Lower leg skin (tissue), 4 donors: ENCODE measurements around the gene CNTNAP1. TPM values are rescaled to one million over a fixed set of nuclear protein-coding genes. Genes with fewer than 3 reads are reported as not detected.
A peak's percentile ranks its signal among the peaks of the same experiment; 100 is the strongest.

Source experiments
- DNase-seq, 2 donors: peaks; one replicate each; pipeline ENCODE4 v3.0.0-alpha.2; 2019; ENCODE audit warnings: low spot score in 2 of 2
- H3K4me3 ChIP-seq: fragments of 200-600 bp; sonication (generic); 2 replicates; pipeline ENCODE4 v1.5.1; 2017; ENCODE audit warnings: mild to moderate bottlenecking, low read depth; ENCODE audit not compliant: poor library complexity, severe bottlenecking
- CTCF ChIP-seq, 3 donors: fragments of 450-650 bp; IDR thresholded peaks; one replicate each; pipeline ENCODE4 v1.5.1; 2016; ENCODE audit warnings: antibody characterized with exemption in 3 of 3, mild to moderate bottlenecking in 3 of 3, moderate library complexity in 2 of 3
- POLR2A ChIP-seq, 2 donors: fragments of 450-650 bp; IDR thresholded peaks; one replicate each; pipeline ENCODE4 v1.6.1; 2016 to 2017; ENCODE audit warnings: antibody characterized with exemption in 2 of 2, mild to moderate bottlenecking in 1 of 2, moderate library complexity in 1 of 2
- WGBS, 2 donors: methylation state at CpG; one replicate each; pipeline ENCODE4 v1.1.5; 2018; 5-methylcytosine and 5-hydroxymethylcytosine counted together
- intact Hi-C: fragments of 100-400 bp; cut with DNase I; formaldehyde crosslinking; loops from one replicate; pipeline ENCODE4 v1.15.0; 2023; ENCODE audit warnings: low total_unique reads
- total RNA-seq, 4 donors: library from RNA; depleted of rRNA; stranded (reverse); fragments of >200 nt; gene quantifications; one replicate each; pipeline ENCODE4 v1.1.0, GENCODE V29; 2016

Gene CNTNAP1
- total RNA-seq: 1 to 10 TPM in 1 of 4 donors, under 1 TPM in 3; 0.13 to 1.5 (median 0.65) TPM

- intact Hi-C loops: loop anchor here (10.0 kb wide), 1 partner anchor 107 kb away; the partner anchor contains the start of gene PSMC3IP
- DNase-seq: peak in 1 of 2 donors; percentile 93
- no peak for TF ChIP-seq POLR2A (IDR thresholded peaks at IDR 0.05)
- no peak for TF ChIP-seq CTCF (IDR thresholded peaks at IDR 0.05)
- 10 to 12% methylated on average over 22 of the region's 22 CpGs for WGBS, 2 donors
- H3K4me3 ChIP-seq: no peak within 1 kb of the TSS
Observed at GRCh38 chr17:42681976-42682721, at the start of gene CNTNAP1. Gene CNTNAP1, plus strand, starts transcription at chr17:42682531. Its CDS starts 299 bp downstream, at chr17:42682830.

- TF ChIP-seq CTCF (IDR thresholded peaks at IDR 0.05) (no peak), POLR2A (IDR thresholded peaks at IDR 0.05) (no peak)
- WGBS, 2 donors: 50 to 61% methylated on average over 9 of the region's 9 CpGs
- peak in 1 of 2 donors; percentile 22 for DNase-seq
- intact Hi-C loops: no loop called here
- H3K4me3 ChIP-seq: no peak overlapping the region
Observed at GRCh38 chr17:42632949-42633444, 49.3 kb upstream of the CNTNAP1 start.

- H3K4me3 ChIP-seq: no peak overlapping the region
- TF ChIP-seq POLR2A (IDR thresholded peaks at IDR 0.05): no peak
- no peak for TF ChIP-seq CTCF (IDR thresholded peaks at IDR 0.05)
- 80 to 84% methylated on average over 6 of the region's 7 CpGs for WGBS, 2 donors
- intact Hi-C loops: no loop called here
- no peak for DNase-seq
Observed at GRCh38 chr17:42639525-42640113, 42.7 kb upstream of the CNTNAP1 start.

- no peak for DNase-seq
Observed at GRCh38 chr17:42640121-42640520, 42.2 kb upstream of the CNTNAP1 start.

GRCh38 chr17:42642336-42642735 is 40.0 kb upstream of the CNTNAP1 start:
- TF ChIP-seq CTCF (IDR thresholded peaks at IDR 0.05) (no peak), POLR2A (IDR thresholded peaks at IDR 0.05) (no peak)
- 46 to 48% methylated on average over 2 of the region's 2 CpGs for WGBS, 2 donors
- H3K4me3 ChIP-seq: no peak overlapping the region
- intact Hi-C loops: no loop called here
- DNase-seq: no peak

More at GRCh38 chr17:42640121-42640520, 42.2 kb upstream of the CNTNAP1 start:
- intact Hi-C loops: no loop called here
- H3K4me3 ChIP-seq: no peak overlapping the region
- 93 to 97% methylated on average over 4 of the region's 4 CpGs for WGBS, 2 donors
- TF ChIP-seq POLR2A (IDR thresholded peaks at IDR 0.05): no peak
- no peak for TF ChIP-seq CTCF (IDR thresholded peaks at IDR 0.05)
